ENCODE results near the gene CFAP119.

- TF ChIP-seq POLR2A (IDR thresholded peaks at IDR 0.05; ENCODE audit: extremely low read depth, insufficient read length) = no peak
- TF ChIP-seq CTCF (IDR thresholded peaks at IDR 0.05; ENCODE audit: low read depth, low read length) = no peak
- no peak for TF ChIP-seq MYC (IDR thresholded peaks at IDR 0.05; ENCODE audit: low read depth, low read length)
- TF ChIP-seq MAX (IDR thresholded peaks at IDR 0.05; ENCODE audit: low read depth, low read length) = no peak
Observed at GRCh38 chr16:30737794-30738648, 23.8 kb downstream of the CFAP119 start.

Data from NB4 (cell line).